Stimulated activated CD8-positive, alpha-beta memory T cell treated with anti-CD3 and anti-CD28 coated beads, Interleukin-7, amount 100 ng/mL, for 48 hours (primary cell): Measurements from ENCODE around the gene PIGH.

ENCODE experiments used
- DNase-seq, 2 donors: peaks; one replicate each; pipeline ENCODE4 v3.0.0-alpha.2; 2020; ENCODE audit warnings: low read depth in 1 of 2; ENCODE audit errors: extremely low read depth in 1 of 2

The PIGH gene

GRCh38 chr14:67575684-67576083, 24.4 kb downstream of the PIGH start:
- no peak for DNase-seq

DNA sequence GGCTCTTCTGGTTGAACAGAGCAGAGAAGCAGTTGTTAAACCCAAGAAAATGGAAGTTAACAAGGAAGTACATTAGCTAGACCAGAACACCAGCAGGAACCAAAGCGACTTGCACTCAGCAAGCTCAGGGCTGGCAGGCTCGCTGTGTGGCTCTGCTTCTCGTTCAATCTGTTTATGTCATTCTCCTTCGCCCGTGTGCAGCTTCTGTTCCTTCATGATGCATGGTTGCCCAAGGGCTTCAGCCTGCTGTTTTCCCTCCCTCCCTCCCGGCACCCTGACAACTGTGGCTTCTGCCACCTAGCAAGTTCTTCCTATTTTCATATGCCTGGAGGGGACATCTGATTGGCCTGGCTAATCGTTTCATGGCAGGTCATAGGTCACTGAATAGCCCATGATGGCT, 25.3 kb downstream of the PIGH start:
- no peak for DNase-seq

DNA sequence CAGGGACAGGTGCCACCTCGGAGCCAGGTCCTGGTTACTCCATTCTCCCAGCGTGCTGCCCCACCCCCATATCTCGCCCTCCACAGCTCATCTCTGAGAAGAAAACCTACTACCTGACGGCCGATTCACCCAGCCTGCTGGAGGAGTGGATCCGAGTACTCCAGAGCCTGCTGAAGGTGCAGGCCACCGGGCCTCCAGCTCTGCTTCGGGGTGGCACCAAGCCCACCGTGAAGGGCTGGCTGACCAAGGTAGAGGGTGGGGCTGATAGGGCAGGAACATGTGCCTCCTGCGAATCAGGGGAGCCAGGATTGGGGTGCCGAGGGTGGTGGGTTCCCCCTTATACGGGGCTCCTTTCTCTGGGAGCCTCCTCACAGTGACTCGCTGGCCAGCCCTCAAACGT, 25.9 kb downstream of the PIGH start:
- DNase-seq, result no peak

- no peak for DNase-seq
These were observed 26.6 kb downstream of the PIGH start for GRCh38 chr14:67573228-67574010.

- no peak for DNase-seq
These were observed 27.5 kb downstream of the PIGH start for GRCh38 chr14:67572608-67573007.

GRCh38 chr14:67571991-67572323, 28.1 kb downstream of the PIGH start:
- no peak for DNase-seq

- peak; percentile 26 to 40 for DNase-seq
These were observed 28.6 kb downstream of the PIGH start for GRCh38 chr14:67571275-67571990.

- DNase-seq, result no peak
These were observed 29.6 kb downstream of the PIGH start for GRCh38 chr14:67570453-67570852.

DNA sequence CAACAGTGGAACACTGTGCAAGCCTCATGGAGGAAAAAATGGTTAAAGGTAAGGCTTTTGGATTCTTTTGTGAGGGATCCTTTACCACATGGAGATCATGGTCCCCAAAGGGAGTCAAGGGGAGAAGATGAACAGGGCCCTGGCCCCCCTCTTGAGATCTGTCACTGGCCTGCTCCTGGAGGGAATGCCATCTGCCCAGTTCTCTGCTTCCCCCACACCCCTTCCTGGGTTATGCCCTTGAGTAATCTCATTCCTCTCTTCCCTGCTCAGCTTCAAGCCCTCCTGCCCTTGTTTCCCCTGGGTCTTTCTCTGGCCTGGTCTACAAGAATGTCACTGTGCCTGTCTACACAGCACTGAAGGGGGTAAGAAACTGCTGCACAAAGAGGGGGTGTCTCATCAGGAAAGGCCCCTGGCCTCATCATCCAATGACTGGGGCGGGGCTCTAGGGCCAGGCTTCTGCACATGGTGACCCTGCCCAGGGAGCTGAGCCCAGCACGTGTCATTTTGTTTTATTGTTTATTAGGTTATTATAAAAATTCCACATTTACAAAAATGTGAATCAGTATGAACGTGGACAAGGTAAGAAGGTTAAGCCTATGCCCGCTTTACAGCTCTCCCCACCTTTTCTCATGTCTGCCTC, 30.3 kb downstream of the PIGH start:
- DNase-seq, result no peak

DNA sequence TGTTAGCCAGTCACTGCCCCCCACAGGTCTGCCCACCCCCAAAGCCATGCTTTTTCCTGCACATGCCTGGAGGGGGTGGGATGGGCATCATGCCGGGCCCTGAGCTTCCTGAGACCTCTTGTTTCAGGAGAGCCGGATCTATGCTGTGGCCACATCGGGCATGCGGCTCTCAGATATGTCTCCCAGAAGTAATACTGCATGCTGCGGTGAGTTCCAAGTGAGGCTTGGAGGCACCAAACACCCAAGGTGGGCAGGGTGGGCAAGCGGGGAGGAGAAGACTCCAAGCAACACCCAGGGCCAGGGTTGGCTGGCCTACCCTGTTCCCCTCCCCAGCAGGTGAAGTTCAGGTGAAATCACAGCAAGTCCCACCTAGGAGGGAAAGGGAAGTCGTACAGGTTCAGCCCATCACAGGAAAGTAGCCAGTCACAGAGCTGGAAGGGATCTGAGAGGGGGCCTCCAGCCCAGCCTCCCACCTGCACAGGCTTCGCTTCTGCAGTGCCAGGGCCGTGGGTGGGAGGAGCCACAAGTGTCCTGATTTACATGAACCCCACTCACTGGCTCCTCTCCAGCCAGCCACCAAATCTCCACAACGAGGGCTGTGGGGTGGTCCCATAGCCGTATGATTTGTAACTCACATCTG, 30.9 kb downstream of the PIGH start:
- DNase-seq, result no peak

- DNase-seq, result no peak
These were observed 32.4 kb downstream of the PIGH start for GRCh38 chr14:67567654-67568053.

DNA sequence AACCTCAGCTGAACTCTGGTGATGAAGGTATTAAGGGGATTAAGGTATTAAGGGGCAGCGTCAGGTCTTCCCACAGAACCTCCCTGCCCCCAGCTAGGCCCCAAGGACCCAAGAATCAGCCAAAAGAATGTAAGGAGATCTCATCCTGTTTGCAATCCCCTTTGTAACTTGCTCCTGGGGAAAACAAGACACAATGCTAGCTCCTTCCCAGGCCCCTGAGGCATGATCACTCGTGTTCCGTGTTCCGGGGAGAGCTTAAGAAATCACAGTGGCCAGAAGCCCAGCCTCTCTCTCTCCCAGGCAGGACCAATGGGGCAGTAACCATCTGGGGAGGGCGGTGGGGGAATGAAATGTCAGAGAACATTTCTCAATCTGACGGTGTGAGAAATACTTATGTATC, 33.2 kb downstream of the PIGH start:
- no peak for DNase-seq

DNA sequence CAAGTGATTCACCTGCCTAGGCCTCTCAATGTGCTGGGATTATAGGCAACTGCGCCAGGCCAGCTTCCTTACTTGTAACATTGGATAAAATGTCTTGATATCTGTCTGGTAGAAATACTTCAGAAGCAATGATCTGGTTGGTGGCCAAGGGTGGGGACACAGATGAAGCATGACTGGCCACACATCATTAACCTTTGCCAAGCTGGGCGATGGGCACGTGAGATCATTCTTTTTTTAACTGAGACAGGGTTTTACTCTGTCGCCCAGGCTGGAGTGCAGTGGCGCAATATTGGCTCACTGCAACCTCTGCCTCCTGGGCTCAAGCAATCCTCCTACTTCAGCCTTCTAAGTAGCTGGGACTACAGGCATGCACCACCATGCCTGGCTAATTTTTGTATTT, 35.8 kb downstream of the PIGH start:
- no peak for DNase-seq

- no peak for DNase-seq
These were observed 37.3 kb downstream of the PIGH start for GRCh38 chr14:67562776-67563150.

- no peak for DNase-seq
These were observed 37.9 kb downstream of the PIGH start for GRCh38 chr14:67562025-67562775.

DNA sequence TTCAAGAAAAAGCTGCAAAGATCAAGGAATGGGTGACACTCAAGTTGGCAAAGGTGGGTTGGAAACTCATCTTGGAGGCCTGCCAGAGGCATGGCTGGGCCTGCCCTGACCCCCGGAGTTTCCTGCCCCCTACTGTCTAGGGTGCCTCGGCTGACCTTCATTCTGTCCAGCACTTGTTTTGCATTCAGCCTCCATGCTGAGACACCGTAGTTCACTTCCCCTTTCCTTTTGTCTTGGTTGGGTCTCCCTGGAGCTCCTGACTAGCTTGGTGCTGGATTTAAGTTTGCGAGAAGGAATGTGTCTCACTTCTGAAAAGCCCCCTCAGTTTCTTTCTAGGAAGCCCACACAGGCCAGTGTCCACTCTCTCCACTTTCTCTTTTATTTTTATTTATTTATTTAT, 40.4 kb downstream of the PIGH start:
- DNase-seq, result no peak

DNA sequence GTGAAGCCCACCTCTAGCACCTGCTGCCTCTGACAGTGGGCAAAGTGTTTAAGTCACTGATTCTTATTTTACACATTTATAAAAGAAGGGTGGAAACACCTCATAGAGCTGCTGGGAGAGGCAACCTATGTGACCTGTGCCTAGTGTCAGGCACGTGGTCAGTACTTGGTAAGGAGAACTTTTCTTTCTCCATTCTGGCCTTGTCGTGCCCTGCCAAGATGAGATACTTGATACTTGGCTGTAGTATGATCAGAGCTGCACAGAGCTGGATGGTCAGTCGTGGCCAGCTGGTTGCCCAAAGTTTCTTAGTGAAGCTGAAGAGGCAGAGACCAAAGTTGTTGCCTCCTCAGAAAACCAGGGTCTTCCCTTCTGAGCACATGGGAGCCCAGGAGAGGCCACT, 42.4 kb downstream of the PIGH start:
- DNase-seq, result no peak

DNA sequence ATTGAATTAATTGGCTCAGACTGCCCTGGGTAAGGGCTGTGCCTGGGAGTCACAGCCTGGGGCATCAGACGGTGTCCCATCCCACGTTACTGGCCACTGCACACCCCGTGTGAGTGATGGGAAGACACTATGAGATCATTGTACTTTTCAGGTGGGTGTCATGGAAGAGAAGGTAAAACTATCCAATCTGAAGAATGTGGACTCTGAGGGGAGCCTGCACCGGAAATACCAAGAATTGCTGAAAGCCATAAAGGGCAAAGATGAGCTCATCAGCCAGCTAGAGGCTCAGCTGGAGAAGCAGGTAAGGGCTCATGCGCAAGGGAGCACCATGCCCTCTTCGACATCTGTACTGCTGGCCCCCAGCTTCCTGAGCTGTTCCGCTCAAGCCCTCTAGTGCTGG, 43.0 kb downstream of the PIGH start:
- no peak for DNase-seq

GRCh38 chr14:67556671-67557070, 43.4 kb downstream of the PIGH start:
- DNase-seq, result no peak

DNA sequence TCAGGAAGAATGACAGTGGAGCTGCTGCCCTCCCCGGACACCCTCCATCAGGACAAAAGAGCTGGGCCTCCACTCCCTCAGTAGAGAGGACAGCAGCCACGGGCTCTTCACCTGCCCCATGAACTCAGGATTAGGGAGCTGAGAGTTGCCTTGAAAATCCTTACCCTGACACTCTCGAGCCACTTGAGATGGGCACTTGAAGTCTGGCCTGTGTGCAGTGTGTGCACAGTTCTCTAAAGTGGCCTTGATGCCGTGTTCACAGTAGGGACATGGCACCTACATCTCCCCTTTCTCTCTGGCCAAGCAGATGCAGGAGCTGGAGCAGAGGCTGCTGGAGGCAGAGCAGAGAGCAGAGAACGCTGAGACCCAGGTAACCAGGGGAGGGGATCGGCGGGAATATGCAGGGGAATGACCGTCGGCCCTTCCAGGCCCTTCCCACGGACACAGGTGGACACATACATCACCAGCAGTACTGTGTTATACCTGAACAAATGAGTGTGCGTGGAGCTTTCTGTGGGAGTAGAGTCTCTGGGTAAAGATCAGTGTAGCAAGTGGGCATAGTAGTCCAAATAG, 44.5 kb downstream of the PIGH start:
- DNase-seq, result no peak

DNA sequence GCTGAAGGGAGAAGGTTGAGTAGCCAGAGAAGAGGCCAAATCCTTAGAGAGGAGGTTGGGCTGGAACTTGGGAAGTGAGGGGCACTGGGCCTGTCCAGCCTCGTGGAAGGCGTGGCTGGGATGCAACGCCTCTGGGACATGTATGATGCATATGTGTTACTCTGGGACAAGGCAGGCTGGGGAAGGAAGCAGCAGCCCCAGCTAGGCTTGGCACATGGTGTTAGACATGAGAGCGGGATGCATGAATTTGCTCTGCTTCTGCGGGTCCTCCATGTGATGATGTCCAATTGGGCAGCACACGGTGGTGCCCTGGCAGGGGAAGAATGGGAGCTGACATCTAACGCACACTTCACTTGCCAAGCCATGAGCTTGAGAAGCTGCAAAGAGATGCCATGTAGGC, 45.7 kb downstream of the PIGH start:
- DNase-seq, result no peak
